SKM-1 (cell line): Measurements from ENCODE around the gene RAB6B.

Source experiments
- DNase-seq: peaks from one replicate; lab custom pipeline; 2025; ENCODE audit not compliant: unreplicated experiment; lab: John Stamatoyannopoulos, UW

Gene RAB6B

GRCh38 chr3:133895208-133896001 lies at the start of gene RAB6B:
RAB6B (minus strand) TSS chr3:133895882; CDS start chr3:133895466, 416 bp downstream.
- no peak for DNase-seq

GRCh38 chr3:133944641-133945380 lies 49.1 kb upstream of the RAB6B start:
- no peak for DNase-seq

- no peak for DNase-seq
Observed at GRCh38 chr3:133944181-133944580, 48.5 kb upstream of the RAB6B start.

GRCh38 chr3:133943639-133944141 lies 48.0 kb upstream of the RAB6B start:
- no peak for DNase-seq

DNA sequence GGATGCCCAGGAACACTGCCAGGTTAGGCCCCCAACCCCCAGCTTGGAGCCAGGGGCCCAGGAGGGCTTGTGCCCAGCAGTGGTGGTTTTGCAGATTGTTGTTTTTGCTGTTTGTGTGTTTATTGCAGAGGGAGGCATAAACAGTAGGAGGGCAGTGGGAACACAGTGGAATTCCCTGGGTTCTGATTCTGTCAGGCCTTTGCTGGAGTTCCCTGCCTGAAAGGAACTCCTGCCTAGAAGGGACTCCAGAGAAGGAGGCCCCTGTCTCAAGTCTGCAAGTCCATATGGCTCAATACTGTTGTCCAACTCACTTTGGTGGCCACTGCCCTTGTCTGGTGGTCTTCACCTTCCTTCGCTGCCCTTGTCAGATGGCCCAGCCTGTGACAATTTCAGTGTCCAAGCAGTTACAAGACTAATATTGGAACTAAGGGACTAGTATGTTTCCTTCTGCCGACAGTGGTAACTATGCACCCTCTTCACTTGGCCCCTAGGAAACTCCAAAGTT lies 47.4 kb upstream of the RAB6B start:
- DNase-seq = no peak

DNA sequence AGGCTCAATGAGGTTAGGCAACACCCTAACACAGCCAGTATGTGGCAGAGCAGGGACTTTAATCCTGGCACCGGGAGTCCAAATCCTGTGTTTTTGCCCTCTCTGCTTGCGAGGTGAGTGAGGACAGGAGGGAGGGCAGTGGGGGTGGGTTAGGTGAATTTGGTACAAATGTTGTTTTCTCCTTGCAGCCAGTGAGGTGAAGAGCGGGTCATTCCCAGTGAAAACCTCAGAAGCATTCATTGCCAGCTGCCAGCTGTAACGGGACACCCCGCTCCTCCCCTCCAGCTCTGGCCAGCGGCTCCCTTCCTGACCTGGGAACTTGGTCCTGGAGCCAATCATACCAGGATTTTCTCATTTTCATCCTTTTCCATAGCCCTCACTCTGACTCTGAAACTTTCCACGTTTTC lies 45.7 kb upstream of the RAB6B start:
- DNase-seq = no peak

- DNase-seq = no peak
Observed at GRCh38 chr3:133940536-133940935, 44.9 kb upstream of the RAB6B start.

GRCh38 chr3:133939463-133939835 lies 43.8 kb upstream of the RAB6B start:
- DNase-seq = no peak

DNA sequence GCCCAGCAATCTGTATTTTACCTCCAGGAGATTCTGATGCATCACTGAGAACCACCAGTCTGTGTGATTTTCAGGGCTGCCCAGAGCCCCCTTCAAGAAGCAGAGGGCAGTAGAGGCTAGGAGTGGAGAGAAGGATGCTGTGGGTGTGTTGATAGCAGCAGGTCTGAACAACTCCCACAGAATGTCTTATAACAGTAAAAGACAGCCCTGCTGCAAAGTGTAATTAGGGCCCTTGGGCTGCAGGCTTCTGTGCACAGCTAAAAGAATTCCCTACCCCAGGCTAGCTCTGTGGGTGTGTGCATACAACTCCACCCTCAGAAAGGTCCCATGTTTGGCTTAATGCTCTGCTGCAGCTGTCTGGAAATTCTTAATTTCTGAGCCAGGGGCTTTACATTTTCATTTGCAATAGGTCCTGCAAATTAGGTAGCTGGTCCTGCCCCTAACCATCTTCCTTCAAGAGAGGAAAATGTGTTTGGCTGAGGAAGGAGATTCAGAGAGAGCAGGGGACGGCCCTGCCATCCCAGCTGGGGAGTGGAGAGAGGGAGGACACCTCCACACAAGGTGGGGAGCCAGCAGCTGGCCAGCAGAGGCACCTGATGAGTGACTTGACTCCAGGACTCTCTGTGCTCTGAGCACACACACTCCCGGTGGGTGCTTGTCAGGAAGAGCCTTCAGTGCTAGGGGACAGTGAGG lies 43.2 kb upstream of the RAB6B start:
- no peak for DNase-seq

DNA sequence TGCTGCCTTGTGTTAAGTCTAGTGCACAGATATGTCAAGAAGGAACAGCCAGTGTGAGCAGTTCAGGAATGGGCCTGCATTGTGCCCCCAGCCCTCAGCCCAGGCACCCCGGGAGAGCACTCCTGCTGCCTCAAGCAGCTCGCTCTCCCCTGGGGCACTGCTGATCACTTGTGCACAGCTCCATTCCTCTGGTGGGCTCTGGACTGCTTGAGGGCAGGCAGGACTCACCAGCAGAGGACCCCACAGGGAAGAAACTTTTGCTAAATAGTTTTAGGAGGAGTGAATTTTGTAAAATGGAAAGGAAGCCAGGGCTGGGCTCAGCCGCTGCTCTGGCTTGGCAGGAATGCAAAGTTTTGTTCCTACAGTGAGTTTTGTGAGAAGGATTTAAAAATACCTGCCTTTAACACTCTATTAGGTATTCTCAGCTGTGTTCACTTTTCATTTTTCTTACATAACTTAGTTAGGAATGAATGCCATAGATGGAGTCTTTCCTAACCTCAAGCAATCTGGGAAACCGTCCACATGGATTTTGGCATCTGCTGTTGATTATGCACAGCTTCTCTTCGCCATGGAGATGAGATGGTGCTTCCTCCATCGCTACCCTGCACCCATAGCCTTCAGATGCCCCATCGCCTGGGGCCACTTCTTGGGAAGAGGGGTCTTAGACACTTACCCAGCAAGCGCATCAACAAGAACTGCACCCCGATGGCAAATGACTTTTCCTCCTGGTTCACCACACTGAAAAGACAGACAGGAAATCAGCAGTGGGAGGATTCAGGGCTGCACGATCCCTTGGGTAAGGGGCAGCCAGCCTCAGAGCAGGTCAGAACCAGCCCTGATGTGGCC lies 42.3 kb upstream of the RAB6B start:
- DNase-seq = no peak

- no peak for DNase-seq
Observed at GRCh38 chr3:133937061-133937686, 41.5 kb upstream of the RAB6B start.

DNA sequence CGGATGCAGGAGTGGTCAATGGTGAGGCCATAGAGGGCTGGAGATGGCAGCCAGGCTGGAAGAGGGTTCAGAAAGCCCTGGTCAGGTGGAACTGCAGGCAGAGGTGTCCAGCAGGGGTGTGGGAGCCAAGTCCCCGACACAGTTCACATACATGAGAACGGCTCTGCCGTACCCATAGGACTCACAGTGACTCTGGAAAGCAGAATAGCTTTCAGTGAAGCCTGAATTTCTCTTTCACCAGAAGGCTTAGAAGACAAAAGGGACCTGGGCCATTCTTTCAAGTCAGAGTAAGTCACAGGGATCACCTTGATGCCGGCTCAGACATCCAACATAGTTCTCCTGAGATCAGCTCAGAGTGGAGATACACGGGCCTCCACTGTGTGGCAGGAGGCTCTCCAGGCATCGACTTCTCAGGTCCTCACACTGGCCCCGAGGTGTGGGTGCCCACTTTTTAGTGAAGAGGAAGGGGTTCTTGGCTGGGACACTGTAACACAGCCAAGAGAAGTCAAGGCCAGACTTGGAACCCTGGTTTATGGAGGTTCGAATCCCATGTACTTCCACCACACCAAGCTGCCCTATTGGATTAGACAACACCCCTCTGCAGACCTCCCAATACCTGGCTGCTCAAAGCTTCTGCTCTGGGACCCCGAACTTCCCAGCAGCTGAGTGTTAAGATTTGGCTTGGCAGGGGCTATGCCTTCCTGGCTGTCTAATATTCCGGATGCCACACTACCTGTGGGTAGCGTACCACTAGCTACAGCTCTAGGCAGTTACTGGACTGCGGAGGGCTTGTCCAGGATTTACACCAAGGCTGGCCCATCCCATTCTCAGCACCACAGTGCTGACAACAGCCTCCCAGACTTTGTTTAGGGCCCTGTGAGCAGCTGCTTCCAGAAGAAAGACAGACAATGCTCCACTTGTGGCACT lies 40.4 kb upstream of the RAB6B start:
- no peak for DNase-seq

DNA sequence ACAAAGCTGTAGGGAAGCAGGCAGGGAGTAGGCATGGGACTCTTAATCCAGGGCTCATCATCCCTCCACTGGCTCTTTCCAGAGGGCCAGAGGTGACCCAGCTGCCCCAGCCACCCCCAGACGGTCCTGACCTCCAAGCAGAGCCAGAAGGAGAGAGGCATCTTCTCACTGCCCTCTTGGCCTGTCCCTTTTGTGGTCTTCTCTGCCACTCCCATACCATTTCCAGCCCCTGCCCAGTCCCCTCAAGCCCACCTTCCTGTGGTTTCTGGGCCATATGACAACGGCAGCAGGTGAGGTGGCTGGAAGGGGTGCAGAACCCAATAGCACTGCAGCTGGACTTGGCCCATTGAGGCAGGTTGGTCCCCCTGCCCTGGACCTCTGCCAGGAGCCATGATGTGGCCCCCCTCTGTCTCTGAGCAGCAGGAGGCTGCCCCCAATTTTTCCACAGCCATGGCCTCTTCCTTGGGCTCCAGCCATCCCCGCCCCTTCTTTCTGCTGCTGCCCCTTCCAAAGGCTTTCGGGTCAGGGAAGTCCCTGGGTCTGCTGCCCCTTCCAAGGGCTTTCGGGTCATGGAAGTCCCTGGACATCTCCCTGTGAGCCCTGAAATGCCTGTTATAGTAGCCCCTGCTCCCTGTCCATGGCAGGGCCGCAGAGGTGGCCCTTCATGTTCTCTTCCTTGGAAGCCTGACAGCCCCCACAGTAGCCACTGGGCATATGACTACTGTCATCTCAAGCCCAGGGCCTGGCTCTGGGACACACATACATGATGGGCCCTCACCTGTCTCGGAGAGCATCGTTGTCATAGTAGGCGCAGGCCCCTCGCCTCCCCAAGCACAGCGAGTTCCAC lies 39.5 kb upstream of the RAB6B start:
- no peak for DNase-seq

GRCh38 chr3:133934073-133934970 lies 38.6 kb upstream of the RAB6B start:
- no peak for DNase-seq

DNA sequence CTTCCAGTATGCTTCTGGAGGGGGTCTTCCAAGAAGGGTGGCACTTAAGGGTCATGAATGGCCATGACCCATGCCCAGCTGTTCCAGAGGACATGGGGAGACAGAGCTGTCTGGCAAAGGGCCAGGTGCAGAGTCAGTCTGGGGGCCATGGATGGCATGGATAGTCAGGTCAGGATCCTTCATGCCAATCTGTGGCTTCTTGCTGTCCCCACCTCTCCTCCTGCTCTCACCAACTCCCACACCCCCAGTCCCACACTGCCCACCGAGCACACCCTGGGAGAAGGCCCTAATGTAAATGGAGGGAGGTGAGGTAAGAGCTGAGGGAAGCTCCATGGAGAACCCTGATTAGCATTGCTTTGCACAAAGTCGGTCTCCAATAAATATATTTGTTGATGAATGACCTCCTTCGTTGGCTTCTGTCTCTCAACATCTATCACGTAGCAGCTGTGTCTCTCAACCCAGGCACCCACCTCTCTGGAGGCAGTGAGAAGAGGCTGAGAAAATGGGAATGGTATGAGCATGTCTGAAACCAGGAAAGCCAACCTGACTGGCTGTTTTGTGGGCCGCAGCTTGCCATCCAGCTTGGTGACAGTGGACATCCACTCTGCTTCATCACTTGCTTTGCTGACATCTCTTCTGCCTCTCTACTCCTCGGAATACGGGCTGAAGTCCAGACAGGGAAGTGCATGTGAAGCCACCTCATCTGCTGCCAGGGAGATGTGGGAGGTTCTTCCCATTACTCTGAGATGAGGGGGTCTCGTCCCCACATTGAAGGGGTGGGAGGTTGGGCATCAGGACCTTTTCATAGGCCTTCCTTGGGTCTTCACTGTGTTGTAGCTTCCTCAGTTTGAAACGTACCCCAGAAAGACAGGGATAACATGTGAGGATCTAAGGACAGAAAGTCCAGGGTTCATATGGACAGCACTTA lies 37.7 kb upstream of the RAB6B start:
- DNase-seq = no peak

DNA sequence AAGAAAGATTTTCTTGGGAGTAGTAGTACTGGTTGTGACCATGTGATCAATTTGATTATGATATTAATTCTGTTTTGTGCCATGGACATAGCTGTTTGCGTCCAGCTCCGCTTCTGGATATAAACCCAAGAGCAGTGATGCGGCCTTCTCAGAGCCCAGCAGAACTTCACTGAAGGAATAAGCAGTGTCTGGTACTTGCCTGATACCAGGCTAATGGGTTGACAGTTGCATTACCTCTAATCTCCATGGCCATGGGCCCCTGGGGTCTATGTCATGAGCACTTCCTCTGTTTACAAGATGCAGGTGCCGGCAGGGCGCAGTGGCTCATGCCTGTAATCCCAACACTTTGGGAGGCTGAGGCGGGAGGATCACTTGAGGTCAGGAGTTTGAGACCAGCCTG lies 36.3 kb upstream of the RAB6B start:
- DNase-seq = no peak
